CD14-positive monocyte (primary cell): Measurements from ENCODE around the gene RAC2. TPM values are rescaled to one million over a fixed set of nuclear protein-coding genes. Genes with fewer than 3 reads are reported as not detected.

Experiments
- DNase-seq, 3 donors: peaks; one replicate each; pipeline ENCODE4 v3.0.0-alpha.2; 2011 to 2022
- H2AFZ ChIP-seq: 2 replicates; pipeline ENCODE4 v1.6.0; 2012; ENCODE audit warnings: mild to moderate bottlenecking, low read depth, low read length, inconsistent platforms; ENCODE audit not compliant: insufficient read depth, poor library complexity, severe bottlenecking
- H3K27ac ChIP-seq, 2 donors: 1 replicate in 1 of 2; 2 replicates in 1 of 2; pipeline ENCODE4 v1.5.1; 2012 to 2013; ENCODE audit warnings: low read length in 2 of 2, control low read depth in 1 of 2, inconsistent platforms in 1 of 2, low read depth in 1 of 2, mild to moderate bottlenecking in 1 of 2
- H3K27me3 ChIP-seq, 2 donors: one replicate each; pipeline versions ENCODE4 v1.6.0 to v1.6.1; 2011 to 2013; ENCODE audit warnings: low read length in 2 of 2; ENCODE audit not compliant: control insufficient read depth in 2 of 2, insufficient read depth in 2 of 2
- H3K36me3 ChIP-seq, 2 donors: replicated peaks in 1 of 2; 1 replicate in 1 of 2; 2 replicates in 1 of 2; pipeline versions ENCODE4 v1.5.1 to v1.6.1; 2012 to 2013; ENCODE audit warnings: low read length in 2 of 2, control low read depth in 1 of 2, inconsistent platforms in 1 of 2, mild to moderate bottlenecking in 1 of 2; ENCODE audit not compliant: insufficient read depth in 2 of 2, control insufficient read depth in 1 of 2
- H3K4me1 ChIP-seq, 2 donors: 1 replicate in 1 of 2; 2 replicates in 1 of 2; pipeline versions ENCODE4 v1.5.1 to v1.6.1; 2012 to 2013; ENCODE audit warnings: low read length in 2 of 2, control low read depth in 1 of 2, inconsistent platforms in 1 of 2, mild to moderate bottlenecking in 1 of 2, moderate library complexity in 1 of 2; ENCODE audit not compliant: insufficient read depth in 2 of 2, control insufficient read depth in 1 of 2
- H3K4me2 ChIP-seq: replicated peaks from 2 replicates; pipeline ENCODE3; 2012; ENCODE audit warnings: low read length, moderate library complexity, mild to moderate bottlenecking; ENCODE audit not compliant: poor library complexity, severe bottlenecking; ENCODE audit errors: extremely low read depth
- H3K4me3 ChIP-seq, 3 experiments: fragments of 200-600 bp in 1 of 3; sonication (generic) in 1 of 3; replicated peaks in 1 of 3; 1 replicate in 2 of 3; 2 replicates in 1 of 3; pipeline ENCODE4 v1.5.1; 2011 to 2013; ENCODE audit warnings: low read length in 3 of 3, mild to moderate bottlenecking in 3 of 3, control low read depth in 2 of 3, low read depth in 2 of 3, inconsistent platforms in 1 of 3, moderate library complexity in 1 of 3
- H3K79me2 ChIP-seq: 2 replicates; pipeline ENCODE4 v1.6.0; 2012; ENCODE audit warnings: mild to moderate bottlenecking, control low read depth, inconsistent platforms, low read length, moderate library complexity; ENCODE audit not compliant: insufficient read depth
- H3K9ac ChIP-seq: 2 replicates; pipeline ENCODE4 v1.6.0; 2017; ENCODE audit warnings: low read length, mild to moderate bottlenecking; ENCODE audit not compliant: insufficient read depth, poor library complexity, severe bottlenecking
- H3K9me3 ChIP-seq, 2 donors: replicated peaks in 1 of 2; 1 replicate in 1 of 2; 2 replicates in 1 of 2; pipeline versions ENCODE4 v1.5.1 to v1.6.1; 2012 to 2013; ENCODE audit warnings: low read length in 2 of 2, control low read depth in 1 of 2; ENCODE audit not compliant: control insufficient read depth in 1 of 2, insufficient read depth in 1 of 2
- H4K20me1 ChIP-seq: 2 replicates; pipeline ENCODE4 v1.6.0; 2012; ENCODE audit warnings: mild to moderate bottlenecking, low read length, control low read depth, moderate library complexity; ENCODE audit not compliant: insufficient read depth
- H3K27ac Mint-ChIP-seq, 7 donors: one replicate each; pipeline ENCODE4 v1.8.0; 2020; ENCODE audit warnings: mild to moderate bottlenecking in 7 of 7, mixed read lengths in 7 of 7, moderate library complexity in 6 of 7, inconsistent platforms in 2 of 7
- H3K27me3 Mint-ChIP-seq, 3 donors: one replicate each; pipeline ENCODE4 v1.8.0; 2021 to 2022; ENCODE audit warnings: low read depth in 3 of 3, mild to moderate bottlenecking in 3 of 3, mixed read lengths in 3 of 3, moderate library complexity in 3 of 3, inconsistent platforms in 1 of 3
- H3K36me3 Mint-ChIP-seq, 2 donors: one replicate each; pipeline ENCODE4 v1.8.0; 2020; ENCODE audit warnings: mixed read lengths in 2 of 2, inconsistent platforms in 1 of 2, mild to moderate bottlenecking in 1 of 2
- H3K4me1 Mint-ChIP-seq: one replicate; pipeline ENCODE4 v1.8.0; 2020; ENCODE audit warnings: mild to moderate bottlenecking, mixed read lengths
- H3K4me3 Mint-ChIP-seq, 2 donors: one replicate each; pipeline ENCODE4 v1.8.0; 2020; ENCODE audit warnings: mild to moderate bottlenecking in 2 of 2, mixed read lengths in 2 of 2, moderate library complexity in 1 of 2
- H3K9me3 Mint-ChIP-seq, 7 donors: one replicate each; pipeline ENCODE4 v1.8.0; 2020 to 2022; ENCODE audit warnings: mixed read lengths in 7 of 7, mild to moderate bottlenecking in 6 of 7, moderate library complexity in 6 of 7, inconsistent platforms in 2 of 7
- CTCF ChIP-seq: fragments of 200-600 bp; IDR thresholded peaks from one replicate; pipeline ENCODE4 v1.8.0; 2022; ENCODE audit warnings: antibody characterized with exemption, mild to moderate bottlenecking
- WGBS: methylation state at CpG from one replicate; pipeline ENCODE4 v1.1.5; 2013; ENCODE audit warnings: missing lambda C conversion rate; ENCODE audit not compliant: insufficient coverage; 5-methylcytosine and 5-hydroxymethylcytosine counted together
- intact Hi-C, 2 donors: fragments of 100-400 bp; cut with micrococcal nuclease; formaldehyde crosslinking; loops; one replicate each; pipeline versions ENCODE4 v1.15.0 to v1.15.1; 2023
- polyA plus RNA-seq, 3 donors: library from polyadenylated mRNA; depleted of rRNA in 1 of 3; unstranded in 2 of 3; stranded (reverse) in 1 of 3; fragments of 300-500 nt in 2 of 3; fragments of >200 nt in 1 of 3; fragmentation: Illumina TruSeq in 2 of 3; gene quantifications; 1 replicate in 2 of 3; 2 replicates in 1 of 3; pipeline ENCODE4 v1.2.3, GENCODE V29; 2012 to 2021

The RAC2 gene
- polyA plus RNA-seq, 3 donors = 360 to 529 (median 526) TPM

- Histone ChIP-seq H3K27ac (peak overlapping the region; percentile 90 to 100), H4K20me1 (peaks cover 73% of the 10 kb centered on the region), H3K27me3 (no peaks in the 10 kb centered on the region), H3K4me3 (no peak overlapping the region), H3K79me2 (peaks cover 84% of the 10 kb centered on the region), H3K9ac (peak overlapping the region; percentile 41), H3K36me3 (peaks cover 58 to 72% of the 10 kb centered on the region in 2 donors), H3K9me3 (no peaks in the 10 kb centered on the region), H3K4me2 (peak overlapping the region; percentile 10), H2AFZ (no peak overlapping the region), H3K4me1 (peaks cover 74 to 91% of the 10 kb centered on the region in 2 donors)
- TF ChIP-seq CTCF = no peak
- intact Hi-C loops = loop anchor here in 1 of 2 donors (1.0 kb wide), 1 partner anchor 11 kb away; no protein-coding TSS in a partner anchor
- peaks cover 0 to 3% (median 0%) of the 10 kb centered on the region in 3 donors for H3K27me3 Mint-ChIP-seq
- no peak for DNase-seq
- WGBS = 85% methylated on average over 9 of the region's 14 CpGs
- H3K4me3 Mint-ChIP-seq = no peak overlapping the region
- peaks cover 67 to 87% of the 10 kb centered on the region in 2 donors for H3K36me3 Mint-ChIP-seq
- H3K27ac Mint-ChIP-seq = peak overlapping the region; percentile 91 to 99 (median 97)
- H3K4me1 Mint-ChIP-seq = peaks cover 86% of the 10 kb centered on the region
- no peaks in the 10 kb centered on the region for H3K9me3 Mint-ChIP-seq
Observed at GRCh38 chr22:37230673-37231405, 13.2 kb downstream of the RAC2 start.

GRCh38 chr22:37229805-37230672, 14.0 kb downstream of the RAC2 start:
- H3K4me1 Mint-ChIP-seq = peaks cover 86% of the 10 kb centered on the region
- Histone ChIP-seq H3K9me3 (no peaks in the 10 kb centered on the region), H4K20me1 (peaks cover 73% of the 10 kb centered on the region), H3K9ac (peak overlapping the region; percentile 83), H2AFZ (no peak overlapping the region), H3K27me3 (no peaks in the 10 kb centered on the region), H3K4me2 (peak overlapping the region; percentile 43), H3K4me3 (peak overlapping the region in 1 of 3 experiments; percentile 52), H3K27ac (peak overlapping the region; percentile 90 to 100), H3K36me3 (peaks cover 60 to 72% of the 10 kb centered on the region in 2 donors), H3K79me2 (peaks cover 80% of the 10 kb centered on the region), H3K4me1 (peaks cover 72 to 91% of the 10 kb centered on the region in 2 donors)
- H3K9me3 Mint-ChIP-seq = no peaks in the 10 kb centered on the region
- H3K36me3 Mint-ChIP-seq = peaks cover 67 to 87% of the 10 kb centered on the region in 2 donors
- intact Hi-C loops = loop anchor here in 1 of 2 donors (1.0 kb wide), 1 partner anchor 12 kb away; no protein-coding TSS in a partner anchor
- 0% methylated on average over 3 of the region's 8 CpGs for WGBS
- peak overlapping the region; percentile 55 to 80 for H3K4me3 Mint-ChIP-seq
- TF ChIP-seq CTCF = no peak
- DNase-seq = peak; percentile 91 to 94 (median 94)
- peaks cover 0 to 3% (median 0%) of the 10 kb centered on the region in 3 donors for H3K27me3 Mint-ChIP-seq
- H3K27ac Mint-ChIP-seq = peak overlapping the region; percentile 96 to 99 (median 97)
